Natural killer cell (primary cell): ENCODE data around the gene IGF2R. TPM values are rescaled to one million over a fixed set of nuclear protein-coding genes. Genes with fewer than 3 reads are reported as not detected.

Experiments
- ATAC-seq, 3 donors: fragments of 150-1000 bp in 2 of 3; fragments of 200-7000 bp in 1 of 3; cut with Tn5 transposase; 1 replicate in 1 of 3; 2 replicates in 2 of 3; pipeline ENCODE4 v1.10.0; 2021; ENCODE audit warnings: mild to moderate bottlenecking in 2 of 3, moderate library complexity in 2 of 3
- DNase-seq, 2 donors: peaks; one replicate each; pipeline versions ENCODE4 v3.0.0 to v3.0.0-alpha.2; 2013 to 2021; ENCODE audit warnings: mixed read lengths in 1 of 2
- H3K27ac ChIP-seq: one replicate; pipeline ENCODE4 v1.5.1; 2013; ENCODE audit warnings: mild to moderate bottlenecking, low read length
- H3K27me3 ChIP-seq: one replicate; pipeline ENCODE4 v1.6.1; 2013; ENCODE audit warnings: low read length; ENCODE audit not compliant: control insufficient read depth, insufficient read depth
- H3K36me3 ChIP-seq: one replicate; pipeline ENCODE4 v1.6.1; 2013; ENCODE audit warnings: low read length; ENCODE audit not compliant: control insufficient read depth, insufficient read depth
- H3K4me1 ChIP-seq: one replicate; pipeline ENCODE4 v1.6.1; 2013; ENCODE audit warnings: low read length; ENCODE audit not compliant: control insufficient read depth, insufficient read depth
- H3K4me3 ChIP-seq: one replicate; pipeline ENCODE4 v1.5.1; 2013; ENCODE audit warnings: low read length
- H3K9me3 ChIP-seq: one replicate; pipeline ENCODE4 v1.6.1; 2013; ENCODE audit warnings: low read length; ENCODE audit not compliant: control insufficient read depth, insufficient read depth
- H3K27ac Mint-ChIP-seq, 2 donors: one replicate each; pipeline ENCODE4 v1.8.0; 2022; ENCODE audit warnings: mild to moderate bottlenecking in 2 of 2, mixed read lengths in 2 of 2, moderate library complexity in 1 of 2
- H3K27me3 Mint-ChIP-seq, 2 donors: one replicate each; pipeline ENCODE4 v1.8.0; 2022; ENCODE audit warnings: low read depth in 2 of 2, mixed read lengths in 2 of 2
- H3K36me3 Mint-ChIP-seq: one replicate; pipeline ENCODE4 v1.8.0; 2022; ENCODE audit warnings: mixed read lengths
- H3K4me1 Mint-ChIP-seq, 2 donors: one replicate each; pipeline ENCODE4 v1.8.0; 2022; ENCODE audit warnings: mixed read lengths in 2 of 2
- H3K4me3 Mint-ChIP-seq: one replicate; pipeline ENCODE4 v1.8.0; 2022; ENCODE audit warnings: mild to moderate bottlenecking, moderate library complexity, mixed read lengths
- H3K9me3 Mint-ChIP-seq, 2 donors: one replicate each; pipeline ENCODE4 v1.8.0; 2022; ENCODE audit warnings: mixed read lengths in 2 of 2
- CTCF ChIP-seq: fragments of 200-600 bp; IDR thresholded peaks from one replicate; pipeline ENCODE4 v1.8.0; 2022; ENCODE audit warnings: antibody characterized with exemption
- WGBS: methylation state at CpG from one replicate; pipeline ENCODE4 v1.1.7; 2013; ENCODE audit warnings: missing lambda C conversion rate; ENCODE audit not compliant: insufficient coverage; 5-methylcytosine and 5-hydroxymethylcytosine counted together
- intact Hi-C: fragments of 100-400 bp; cut with micrococcal nuclease; formaldehyde crosslinking; loops from one replicate; pipeline ENCODE4 v1.14.2; 2022
- total RNA-seq, 4 donors: library from RNA; stranded (reverse); fragments of 120-200 nt in 1 of 4; gene quantifications; one replicate each; pipeline versions ENCODE4 v1.2.3 to v1.2.4, GENCODE V29; 2013 to 2022

Gene IGF2R
- total RNA-seq, 3 donors from 2014 or later (not counting 1 experiment from before 2014, with no cell fraction given) = 208 to 282 (median 253) TPM

GRCh38 chr6:159978291-159979135 lies 9.6 kb downstream of the IGF2R start:
- no peaks in the 10 kb centered on the region for H3K27me3 ChIP-seq
- peak; percentile 56 to 78 for DNase-seq
- H3K27me3 Mint-ChIP-seq = no peaks in the 10 kb centered on the region
- H3K27ac Mint-ChIP-seq = peak overlapping the region; percentile 94 to 99
- no peaks in the 10 kb centered on the region for H3K36me3 ChIP-seq
- no peaks in the 10 kb centered on the region for H3K9me3 Mint-ChIP-seq
- H3K4me3 ChIP-seq = no peak overlapping the region
- peak overlapping the region; percentile 94 for H3K4me3 Mint-ChIP-seq
- TF ChIP-seq CTCF = no peak
- ATAC-seq = peak; percentile 42 to 63 (median 53)
- H3K4me1 Mint-ChIP-seq = peaks cover 97 to 100% of the 10 kb centered on the region in 2 donors
- 21% methylated on average over 13 of the region's 13 CpGs for WGBS
- peak overlapping the region; percentile 93 for H3K27ac ChIP-seq
- peaks cover 77% of the 10 kb centered on the region for H3K4me1 ChIP-seq
- intact Hi-C loops = loop anchor here (1.0 to 10.0 kb wide), 6 partner anchors 8 to 1324 kb away; partner anchors contain the start of genes MRPL18, SOD2 and SYTL3
- no peaks in the 10 kb centered on the region for H3K9me3 ChIP-seq
- H3K36me3 Mint-ChIP-seq = no peaks in the 10 kb centered on the region

GRCh38 chr6:159979136-159979874 lies 10.4 kb downstream of the IGF2R start:
- Histone ChIP-seq H3K9me3 (no peaks in the 10 kb centered on the region), H3K27ac (peak overlapping the region; percentile 93), H3K4me3 (no peak overlapping the region), H3K27me3 (no peaks in the 10 kb centered on the region), H3K4me1 (peaks cover 81% of the 10 kb centered on the region), H3K36me3 (no peaks in the 10 kb centered on the region)
- H3K4me3 Mint-ChIP-seq = peak overlapping the region; percentile 94
- H3K27me3 Mint-ChIP-seq = no peaks in the 10 kb centered on the region
- WGBS = 52% methylated on average over 10 of the region's 11 CpGs
- no peaks in the 10 kb centered on the region for H3K36me3 Mint-ChIP-seq
- peaks cover 97 to 100% of the 10 kb centered on the region in 2 donors for H3K4me1 Mint-ChIP-seq
- H3K9me3 Mint-ChIP-seq = no peaks in the 10 kb centered on the region
- TF ChIP-seq CTCF = no peak
- ATAC-seq (peak; percentile 68 to 86 (median 80)), DNase-seq (peak; percentile 74 to 77)
- H3K27ac Mint-ChIP-seq = peak overlapping the region; percentile 94 to 99
- intact Hi-C loops = loop anchor here (1.0 to 10.0 kb wide), 6 partner anchors 9 to 1325 kb away; partner anchors contain the start of genes MRPL18, SOD2 and SYTL3

GRCh38 chr6:159980474-159980873 lies 11.6 kb downstream of the IGF2R start:
- intact Hi-C loops = no loop called here
- Histone ChIP-seq H3K9me3 (no peaks in the 10 kb centered on the region), H3K27me3 (no peaks in the 10 kb centered on the region), H3K27ac (peak overlapping the region; percentile 93), H3K36me3 (no peaks in the 10 kb centered on the region), H3K4me1 (peaks cover 78% of the 10 kb centered on the region), H3K4me3 (no peak overlapping the region)
- ATAC-seq (no peak), DNase-seq (no peak)
- Mint-ChIP-seq H3K9me3 (no peaks in the 10 kb centered on the region), H3K4me3 (peak overlapping the region; percentile 94), H3K36me3 (no peaks in the 10 kb centered on the region), H3K27me3 (no peaks in the 10 kb centered on the region), H3K4me1 (peaks cover 97 to 99% of the 10 kb centered on the region in 2 donors), H3K27ac (peak overlapping the region; percentile 94 to 99)
- TF ChIP-seq CTCF = no peak
- 82% methylated on average over 5 of the region's 5 CpGs for WGBS
